LNCAP (cell line): ENCODE measurements around the gene PCP2.

Experiments used
- CTCF ChIP-seq: fragments of 450-650 bp; IDR thresholded peaks from 2 replicates; pipeline ENCODE4 v1.5.1; 2017; ENCODE audit warnings: mild to moderate bottlenecking

Gene PCP2

GRCh38 chr19:7582446-7582845 is 51.1 kb downstream of the PCP2 start:
- TF ChIP-seq CTCF, result no peak
